NCI-H774 (cell line): ENCODE measurements around the gene HHIPL1.

Source experiments
- DNase-seq: peaks from one replicate; lab custom pipeline; 2025; lab: John Stamatoyannopoulos, UW

HHIPL1 gene

GRCh38 chr14:99690636-99691035, 45.7 kb downstream of the HHIPL1 start:
- DNase-seq, result no peak

- DNase-seq, result no peak
These were observed 46.4 kb downstream of the HHIPL1 start for GRCh38 chr14:99691111-99691885.

- DNase-seq, result no peak
These were observed 49.0 kb downstream of the HHIPL1 start for GRCh38 chr14:99693918-99694317.

- DNase-seq, result no peak
These were observed 52.0 kb downstream of the HHIPL1 start for GRCh38 chr14:99696929-99697328.

GRCh38 chr14:99698236-99698635, 53.3 kb downstream of the HHIPL1 start:
- no peak for DNase-seq

- no peak for DNase-seq
These were observed 53.7 kb downstream of the HHIPL1 start for GRCh38 chr14:99698642-99699041.

- DNase-seq, result no peak
These were observed 54.3 kb downstream of the HHIPL1 start for GRCh38 chr14:99699085-99699760.

GRCh38 chr14:99699861-99700260, 54.9 kb downstream of the HHIPL1 start:
- DNase-seq, result no peak

- no peak for DNase-seq
These were observed 55.5 kb downstream of the HHIPL1 start for GRCh38 chr14:99700379-99700778.

GRCh38 chr14:99701260-99701659, 56.3 kb downstream of the HHIPL1 start:
- no peak for DNase-seq

- no peak for DNase-seq
These were observed 57.2 kb downstream of the HHIPL1 start for GRCh38 chr14:99702115-99702514.

- DNase-seq, result no peak
These were observed 58.5 kb downstream of the HHIPL1 start for GRCh38 chr14:99703381-99703780.

GRCh38 chr14:99704037-99704436, 59.1 kb downstream of the HHIPL1 start:
- DNase-seq, result no peak

GRCh38 chr14:99706107-99706900, 61.4 kb downstream of the HHIPL1 start:
- DNase-seq, result no peak

GRCh38 chr14:99707420-99707819, 62.5 kb downstream of the HHIPL1 start:
- DNase-seq, result no peak

- no peak for DNase-seq
These were observed 63.0 kb downstream of the HHIPL1 start for GRCh38 chr14:99707921-99708320.

GRCh38 chr14:99708449-99708848, 63.5 kb downstream of the HHIPL1 start:
- DNase-seq, result no peak

GRCh38 chr14:99713972-99714371, 69.0 kb downstream of the HHIPL1 start:
- DNase-seq, result no peak

GRCh38 chr14:99715266-99716000, 70.5 kb downstream of the HHIPL1 start:
- no peak for DNase-seq

GRCh38 chr14:99716091-99716849, 71.3 kb downstream of the HHIPL1 start:
- DNase-seq, result no peak
